Measurements from ENCODE around the gene ARHGEF4.

DNA sequence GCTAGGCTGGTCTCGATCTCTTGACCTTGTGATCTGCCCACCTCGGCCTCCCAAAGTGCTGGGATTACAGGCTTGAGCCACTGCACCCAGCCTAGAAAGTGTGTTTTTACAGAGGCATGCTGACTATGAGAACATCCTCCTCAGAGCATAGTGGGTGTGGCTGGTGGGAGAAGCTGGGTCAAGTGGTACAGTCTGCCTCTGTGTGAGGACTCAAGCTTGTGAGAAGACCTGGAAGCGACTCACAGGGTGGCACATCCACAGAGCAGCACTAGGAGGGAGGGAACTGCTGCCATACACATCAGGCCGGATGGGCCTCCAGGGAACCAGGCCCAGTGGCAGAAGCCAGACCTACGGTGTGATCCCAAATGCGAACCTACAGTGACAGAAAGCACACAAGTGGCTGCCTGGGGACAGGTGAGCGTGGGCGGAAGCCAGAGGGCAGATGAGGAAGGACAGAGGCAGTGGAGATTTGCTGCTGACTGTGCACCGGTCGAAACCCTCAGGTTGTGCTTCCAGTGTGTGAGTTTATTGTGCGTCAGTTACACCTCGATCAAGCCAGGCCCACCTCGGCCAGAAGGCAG, 8.9 kb downstream of the ARHGEF4 start:
- TF ChIP-seq, protein P1, sequence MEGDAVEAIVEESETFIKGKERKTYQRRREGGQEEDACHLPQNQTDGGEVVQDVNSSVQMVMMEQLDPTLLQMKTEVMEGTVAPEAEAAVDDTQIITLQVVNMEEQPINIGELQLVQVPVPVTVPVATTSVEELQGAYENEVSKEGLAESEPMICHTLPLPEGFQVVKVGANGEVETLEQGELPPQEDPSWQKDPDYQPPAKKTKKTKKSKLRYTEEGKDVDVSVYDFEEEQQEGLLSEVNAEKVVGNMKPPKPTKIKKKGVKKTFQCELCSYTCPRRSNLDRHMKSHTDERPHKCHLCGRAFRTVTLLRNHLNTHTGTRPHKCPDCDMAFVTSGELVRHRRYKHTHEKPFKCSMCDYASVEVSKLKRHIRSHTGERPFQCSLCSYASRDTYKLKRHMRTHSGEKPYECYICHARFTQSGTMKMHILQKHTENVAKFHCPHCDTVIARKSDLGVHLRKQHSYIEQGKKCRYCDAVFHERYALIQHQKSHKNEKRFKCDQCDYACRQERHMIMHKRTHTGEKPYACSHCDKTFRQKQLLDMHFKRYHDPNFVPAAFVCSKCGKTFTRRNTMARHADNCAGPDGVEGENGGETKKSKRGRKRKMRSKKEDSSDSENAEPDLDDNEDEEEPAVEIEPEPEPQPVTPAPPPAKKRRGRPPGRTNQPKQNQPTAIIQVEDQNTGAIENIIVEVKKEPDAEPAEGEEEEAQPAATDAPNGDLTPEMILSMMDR (IDR thresholded peaks at IDR 0.05): no peak
- no peak for TF ChIP-seq EP300 (IDR thresholded peaks at IDR 0.05)

All from suprapubic skin (tissue), 3 donors.